MM.1S (cell line): ENCODE measurements around the gene METTL1.
A peak's percentile ranks its signal among the peaks of the same experiment; 100 is the strongest.
"Not testable (repeated sequence)": the region's sequence is repeated elsewhere in the genome, so short reads cannot be mapped to it uniquely, and the experiment has no call there.

ENCODE experiments used
- DNase-seq: peaks from one replicate; pipeline ENCODE4 v3.0.0-alpha.2; 2015
- H2AFZ ChIP-seq: fragments of 300-600 bp; sonication (generic); 2 replicates; pipeline ENCODE4 v1.6.0; 2016; ENCODE audit warnings: antibody characterized with exemption, low read length
- H3F3A ChIP-seq: fragments of 300-600 bp; sonication (generic); 2 replicates; pipeline ENCODE4 v1.6.1; 2016; ENCODE audit warnings: mild to moderate bottlenecking, antibody characterized with exemption, low read length, moderate library complexity, mixed read lengths; ENCODE audit not compliant: insufficient read depth
- H3K27ac ChIP-seq: fragments of 300-600 bp; sonication (generic); 2 replicates; pipeline ENCODE4 v1.5.1; 2016; ENCODE audit warnings: mild to moderate bottlenecking, low read length
- H3K27me3 ChIP-seq: fragments of 300-600 bp; sonication (generic); replicated peaks from 2 replicates; pipeline ENCODE4 v1.6.0; 2016; ENCODE audit warnings: low read length; ENCODE audit not compliant: insufficient read depth
- H3K36me3 ChIP-seq: fragments of 300-600 bp; sonication (generic); replicated peaks from 2 replicates; pipeline ENCODE4 v1.6.1; 2016; ENCODE audit warnings: mild to moderate bottlenecking, low read length, mixed read lengths; ENCODE audit not compliant: insufficient read depth
- H3K4me1 ChIP-seq: fragments of 300-600 bp; sonication (generic); 2 replicates; pipeline ENCODE4 v1.6.1; 2016; ENCODE audit warnings: low read length, mixed read lengths
- H3K4me2 ChIP-seq: fragments of 300-600 bp; sonication (generic); 2 replicates; pipeline ENCODE4 v1.6.0; 2016; ENCODE audit warnings: low read depth, low read length
- H3K4me3 ChIP-seq: fragments of 300-600 bp; sonication (generic); 2 replicates; pipeline ENCODE4 v1.5.1; 2016; ENCODE audit warnings: low read length, mixed read lengths
- H3K79me2 ChIP-seq: fragments of 300-600 bp; sonication (generic); 2 replicates; pipeline ENCODE4 v1.6.1; 2016; ENCODE audit warnings: mixed run types, low read length, mixed read lengths
- H3K9ac ChIP-seq: fragments of 300-600 bp; sonication (generic); 2 replicates; pipeline ENCODE4 v1.6.1; 2016; ENCODE audit warnings: low read length, mixed read lengths
- H3K9me2 ChIP-seq: fragments of 300-600 bp; sonication (generic); replicated peaks from 2 replicates; pipeline ENCODE4 v1.6.1; 2016; ENCODE audit warnings: mild to moderate bottlenecking, low read length, mixed read lengths; ENCODE audit not compliant: insufficient read depth
- H3K9me3 ChIP-seq: fragments of 300-600 bp; sonication (generic); replicated peaks from 2 replicates; pipeline ENCODE4 v1.6.1; 2016; ENCODE audit warnings: mild to moderate bottlenecking, low read length, mixed read lengths; ENCODE audit not compliant: insufficient read depth
- H4K20me1 ChIP-seq: fragments of 300-600 bp; sonication (generic); 2 replicates; pipeline ENCODE4 v1.6.1; 2016; ENCODE audit warnings: mild to moderate bottlenecking, low read length, moderate library complexity, mixed read lengths; ENCODE audit not compliant: insufficient read depth
- CTCF ChIP-seq: fragments of 300-600 bp; sonication (generic); IDR thresholded peaks from 2 replicates; pipeline ENCODE4 v1.5.1; 2016; ENCODE audit warnings: antibody characterized with exemption, low read length, mixed read lengths
- EZH2 ChIP-seq: fragments of 300-600 bp; sonication (generic); optimal IDR thresholded peaks from 2 replicates; pipeline ENCODE3; 2017; ENCODE audit warnings: low read depth, mild to moderate bottlenecking, antibody characterized with exemption, low read length, mixed read lengths
- EZH2phosphoT487 ChIP-seq: fragments of 300-600 bp; sonication (generic); IDR thresholded peaks from 2 replicates; pipeline ENCODE4 v1.6.1; 2018; ENCODE audit warnings: antibody characterized with exemption, low read length

Gene METTL1

GRCh38 chr12:57771873-57772428 lies at the start of gene METTL1:
Gene METTL1, minus strand, starts transcription at chr12:57772105. Its CDS starts 22 bp downstream, at chr12:57772083.
- H3K9me2 ChIP-seq = no peaks in the 10 kb centered on the region
- peaks cover 12% of the 10 kb centered on the region for H3K79me2 ChIP-seq
- H3K4me1 ChIP-seq = 0 out of 2 replicates have a peak, but pooled peaks cover 4% of the 10 kb centered on the region
- peaks cover 4% of the 10 kb centered on the region; the same call in 1 of the 2 replicates for H3F3A ChIP-seq
- H3K4me3 ChIP-seq = peak within 1 kb of the TSS; percentile 97
- H3K9ac ChIP-seq = peak within 1 kb of the TSS; percentile 97
- peak within 1 kb of the TSS; percentile 99 for H2AFZ ChIP-seq
- H3K9me3 ChIP-seq = no peaks in the 10 kb centered on the region
- H3K27me3 ChIP-seq = 0 out of 2 replicates have a peak, but pooled peaks cover 2% of the 10 kb centered on the region
- H3K27ac ChIP-seq = peak within 1 kb of the TSS; percentile 95
- no peaks in the 10 kb centered on the region; the same call in 1 of the 2 replicates for H3K36me3 ChIP-seq
- peak; percentile 98 for DNase-seq
- no peaks in the 10 kb centered on the region for H4K20me1 ChIP-seq
- peak within 1 kb of the TSS; percentile 94 for H3K4me2 ChIP-seq
- TF ChIP-seq EZH2 = no peak
- no peak for TF ChIP-seq CTCF
- TF ChIP-seq EZH2phosphoT487 = no peak

GRCh38 chr12:57821015-57821414 lies 49.1 kb upstream of the METTL1 start:
- H3K27ac ChIP-seq, H3K36me3 ChIP-seq, H3K79me2 ChIP-seq, H3K9me3 ChIP-seq, H3F3A ChIP-seq, H3K4me2 ChIP-seq, H2AFZ ChIP-seq, H3K9me2 ChIP-seq, H3K27me3 ChIP-seq, H3K4me3 ChIP-seq, DNase-seq, H3K4me1 ChIP-seq, H4K20me1 ChIP-seq, H3K9ac ChIP-seq: not testable (repeated sequence)

- H2AFZ ChIP-seq, H3K9ac ChIP-seq, DNase-seq, H3K9me3 ChIP-seq, H3K9me2 ChIP-seq, H3K4me1 ChIP-seq, H3K4me2 ChIP-seq, H3K36me3 ChIP-seq, H3K79me2 ChIP-seq, H3F3A ChIP-seq, H3K4me3 ChIP-seq, H3K27me3 ChIP-seq, H4K20me1 ChIP-seq, H3K27ac ChIP-seq: not testable (repeated sequence)
Measured at GRCh38 chr12:57820119-57820518, 48.2 kb upstream of the METTL1 start.

GRCh38 chr12:57817990-57818331 lies 46.1 kb upstream of the METTL1 start:
- H3K4me1 ChIP-seq, H3K4me3 ChIP-seq, H3K9me2 ChIP-seq, DNase-seq, H3K79me2 ChIP-seq, H3K36me3 ChIP-seq, H3K27ac ChIP-seq, H3K27me3 ChIP-seq, H4K20me1 ChIP-seq, H3K4me2 ChIP-seq, H3F3A ChIP-seq, H3K9ac ChIP-seq, H3K9me3 ChIP-seq, H2AFZ ChIP-seq: not testable (repeated sequence)
